ENCODE results near the gene TRIP12.

DNA sequence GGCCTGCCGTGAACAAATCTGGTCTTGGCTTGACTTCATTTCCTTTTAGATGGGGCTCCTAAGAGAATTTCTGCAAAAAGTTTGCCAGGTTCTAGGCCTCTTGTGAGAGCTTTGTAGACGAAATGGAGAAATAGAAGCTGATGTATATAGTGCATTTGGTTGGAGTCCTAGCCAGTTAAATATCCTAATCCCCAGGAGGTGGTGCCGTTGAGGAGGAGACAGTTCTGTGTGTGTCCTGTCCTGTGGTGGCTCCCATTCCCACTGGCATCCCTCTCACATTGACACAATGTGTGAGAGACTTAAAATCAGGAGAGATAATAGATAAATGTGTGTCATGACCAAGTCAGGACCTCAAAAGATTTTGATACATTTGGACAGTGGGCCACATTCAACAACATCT is 172.9 kb downstream of the TRIP12 start:
- TF ChIP-seq, protein P1, sequence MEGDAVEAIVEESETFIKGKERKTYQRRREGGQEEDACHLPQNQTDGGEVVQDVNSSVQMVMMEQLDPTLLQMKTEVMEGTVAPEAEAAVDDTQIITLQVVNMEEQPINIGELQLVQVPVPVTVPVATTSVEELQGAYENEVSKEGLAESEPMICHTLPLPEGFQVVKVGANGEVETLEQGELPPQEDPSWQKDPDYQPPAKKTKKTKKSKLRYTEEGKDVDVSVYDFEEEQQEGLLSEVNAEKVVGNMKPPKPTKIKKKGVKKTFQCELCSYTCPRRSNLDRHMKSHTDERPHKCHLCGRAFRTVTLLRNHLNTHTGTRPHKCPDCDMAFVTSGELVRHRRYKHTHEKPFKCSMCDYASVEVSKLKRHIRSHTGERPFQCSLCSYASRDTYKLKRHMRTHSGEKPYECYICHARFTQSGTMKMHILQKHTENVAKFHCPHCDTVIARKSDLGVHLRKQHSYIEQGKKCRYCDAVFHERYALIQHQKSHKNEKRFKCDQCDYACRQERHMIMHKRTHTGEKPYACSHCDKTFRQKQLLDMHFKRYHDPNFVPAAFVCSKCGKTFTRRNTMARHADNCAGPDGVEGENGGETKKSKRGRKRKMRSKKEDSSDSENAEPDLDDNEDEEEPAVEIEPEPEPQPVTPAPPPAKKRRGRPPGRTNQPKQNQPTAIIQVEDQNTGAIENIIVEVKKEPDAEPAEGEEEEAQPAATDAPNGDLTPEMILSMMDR (IDR thresholded peaks at IDR 0.05) = no peak
- TF ChIP-seq POLR2AphosphoS5 (IDR thresholded peaks at IDR 0.05; ENCODE audit: insufficient read depth in 1 of 2, low read depth in 1 of 2) = no peak
